HG03378 (cell line): Measurements from ENCODE around the gene ZNF593.

Source experiments
- ATAC-seq: cut with Tn5 transposase; IDR thresholded peaks from one replicate; pipeline ENCODE4 v1.9.1; 2021; ENCODE audit warnings: mild to moderate bottlenecking, moderate library complexity; ENCODE audit not compliant: unreplicated experiment

The ZNF593 gene

DNA sequence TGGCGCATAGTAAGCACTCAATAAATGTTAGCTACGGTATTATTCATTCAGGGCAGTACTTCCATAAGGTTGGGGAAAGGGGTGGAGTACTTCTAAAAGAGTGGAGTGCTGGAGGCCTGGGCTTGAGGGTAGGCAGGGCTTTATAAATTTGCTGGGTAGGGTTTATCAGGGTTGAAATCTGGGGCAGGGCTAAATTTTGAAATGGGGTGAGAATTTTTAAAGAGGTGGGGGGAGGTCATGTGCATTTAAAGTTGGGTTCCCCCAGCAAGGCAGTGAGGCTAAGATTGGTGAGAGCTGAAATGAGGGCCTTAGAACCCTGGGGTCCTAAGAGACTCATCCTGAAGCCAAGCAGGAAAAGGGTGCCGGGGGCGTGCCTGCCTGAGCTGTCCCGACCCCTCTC is 30.7 kb downstream of the ZNF593 start:
- no peak for ATAC-seq

- ATAC-seq = no peak
Measured at GRCh38 chr1:26203642-26204318, 34.1 kb downstream of the ZNF593 start.

GRCh38 chr1:26210147-26210870 is 40.6 kb downstream of the ZNF593 start:
- no peak for ATAC-seq

DNA sequence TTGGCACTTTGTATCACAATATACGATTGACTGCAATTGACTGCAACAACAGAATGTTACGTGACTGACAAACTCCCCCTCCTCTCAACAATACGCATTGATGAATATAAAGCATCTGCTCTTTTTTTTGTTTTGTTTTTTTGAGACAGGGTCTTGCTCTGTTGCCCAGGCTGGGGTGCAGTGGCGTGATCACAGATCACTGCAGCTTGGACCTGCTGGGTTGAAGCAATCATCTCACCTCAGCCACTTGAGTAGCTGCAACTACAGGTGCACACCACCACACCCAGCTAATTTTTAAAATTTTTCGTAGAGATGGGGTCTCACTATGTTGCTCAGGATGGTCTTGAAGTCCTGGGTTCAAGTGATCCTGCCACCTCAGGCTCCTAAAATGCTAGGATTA is 43.0 kb downstream of the ZNF593 start:
- ATAC-seq = no peak

DNA sequence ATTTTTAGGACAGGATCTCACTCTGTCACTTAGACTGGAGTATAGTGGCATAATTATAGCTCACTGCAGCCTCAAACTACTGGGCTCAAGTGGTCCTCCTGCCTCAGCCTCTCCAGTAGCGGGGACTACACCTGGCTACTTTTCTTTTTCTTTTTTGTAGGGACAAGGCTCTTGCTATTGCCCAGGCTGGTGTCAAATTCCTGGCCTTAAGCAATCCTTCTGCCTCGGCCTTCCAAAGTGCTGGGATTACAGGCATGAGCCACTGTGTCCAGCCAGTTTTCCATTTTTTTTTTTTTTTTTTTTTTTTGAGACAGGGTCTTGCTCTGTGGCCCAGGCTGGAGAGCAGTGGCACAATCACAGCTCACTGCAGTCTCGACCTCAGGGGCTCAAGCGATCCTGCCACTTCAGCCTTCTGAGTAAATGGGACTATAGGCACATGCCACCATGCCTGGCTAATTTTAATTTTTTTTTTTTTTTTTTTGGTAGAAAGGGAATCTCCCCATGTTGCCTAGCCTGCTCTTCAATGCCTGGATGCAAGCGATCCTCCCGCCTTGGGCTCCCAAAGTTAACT is 43.7 kb downstream of the ZNF593 start:
- ATAC-seq = no peak

DNA sequence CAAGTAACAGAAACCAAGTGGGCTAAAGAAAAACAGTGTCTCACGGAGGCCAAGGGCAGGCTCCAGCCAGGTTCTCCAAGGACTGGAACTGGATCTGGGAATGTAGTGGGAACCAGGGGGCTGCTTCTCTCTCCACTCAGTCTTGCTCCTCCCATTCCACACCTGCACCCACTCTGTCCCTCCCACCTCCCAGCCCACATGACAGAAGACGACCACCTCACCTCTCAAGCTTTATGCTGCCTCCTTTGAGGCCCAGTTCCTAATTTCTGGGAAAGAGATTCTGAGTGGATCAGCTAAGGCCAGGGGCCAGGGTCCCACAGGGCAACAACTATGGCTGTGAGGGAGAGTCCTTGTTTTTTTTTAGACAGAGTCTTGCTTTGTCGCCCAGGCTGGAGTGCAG is 45.5 kb downstream of the ZNF593 start:
- ATAC-seq = no peak

DNA sequence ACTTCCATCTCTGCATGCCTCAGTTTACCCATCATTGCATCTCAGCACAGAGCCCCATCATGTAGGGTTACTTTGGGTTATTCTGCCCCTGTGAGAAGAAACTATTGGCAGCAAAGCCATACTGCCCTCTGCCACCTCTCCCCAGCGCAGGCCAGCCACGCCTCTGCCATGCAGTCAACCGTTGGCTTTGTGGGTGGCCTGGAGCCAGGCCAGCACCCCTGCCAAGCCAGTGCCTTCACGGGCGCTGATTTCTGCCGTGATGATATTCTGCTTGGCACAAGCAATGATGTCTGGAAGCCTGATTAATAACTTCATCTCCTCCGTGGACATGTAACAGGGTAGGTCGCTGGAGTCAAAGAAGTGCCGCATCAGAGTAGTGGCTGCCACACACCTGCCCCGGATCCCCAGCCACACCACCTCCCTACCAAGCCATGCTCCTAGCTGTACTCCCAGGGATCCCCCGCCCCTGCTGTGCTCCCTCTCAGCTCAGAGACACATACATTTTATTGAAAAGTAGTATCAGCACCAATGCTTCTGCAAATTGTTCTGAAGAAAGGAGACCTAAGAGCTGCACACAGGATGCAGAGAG is 49.3 kb downstream of the ZNF593 start:
- no peak for ATAC-seq
